Measurements from ENCODE around the gene SCARB1. TPM values are rescaled to one million over a fixed set of nuclear protein-coding genes. Genes with fewer than 3 reads are reported as not detected.

The SCARB1 gene
- total RNA-seq, 1 experiment from 2014 or later = 106 TPM

GRCh38 chr12:124816295-124816854 lies 47.3 kb downstream of the SCARB1 start:
- Histone ChIP-seq H3K36me3 (ENCODE audit: control insufficient read depth, insufficient read depth, low read length) (peaks cover 4% of the 10 kb centered on the region; the same call in 1 of the 2 replicates), H3K4me1 (peaks cover 9% of the 10 kb centered on the region), H3K9me3 (no peaks in the 10 kb centered on the region), H3K4me3 (ENCODE audit: low read depth, low read length) (no peak overlapping the region), H3K27me3 (replicated peaks; ENCODE audit: control insufficient read depth, insufficient read depth, low read length) (no peaks in the 10 kb centered on the region)
- no peaks in the 10 kb centered on the region for H3K9me3 Mint-ChIP-seq (ENCODE audit: unreplicated experiment)
- H3K4me3 Mint-ChIP-seq (ENCODE audit: unreplicated experiment) = no peak overlapping the region
- ChIA-PET POLR2A (no interaction called here), CTCF (no interaction called here)
- no TSS peak for BruUV-seq (replicated peaks)
- H3K27ac Mint-ChIP-seq (ENCODE audit: unreplicated experiment) = no peak overlapping the region
- intact Hi-C loops (cut with micrococcal nuclease; ENCODE audit: unreplicated experiment) = no loop called here
- no peaks in the 10 kb centered on the region for H3K27me3 Mint-ChIP-seq (ENCODE audit: insufficient read depth, unreplicated experiment)
- DNase-seq = no peak
- peaks cover 5% of the 10 kb centered on the region for H3K4me1 Mint-ChIP-seq (ENCODE audit: low read depth, unreplicated experiment)
- TF ChIP-seq, protein P1, sequence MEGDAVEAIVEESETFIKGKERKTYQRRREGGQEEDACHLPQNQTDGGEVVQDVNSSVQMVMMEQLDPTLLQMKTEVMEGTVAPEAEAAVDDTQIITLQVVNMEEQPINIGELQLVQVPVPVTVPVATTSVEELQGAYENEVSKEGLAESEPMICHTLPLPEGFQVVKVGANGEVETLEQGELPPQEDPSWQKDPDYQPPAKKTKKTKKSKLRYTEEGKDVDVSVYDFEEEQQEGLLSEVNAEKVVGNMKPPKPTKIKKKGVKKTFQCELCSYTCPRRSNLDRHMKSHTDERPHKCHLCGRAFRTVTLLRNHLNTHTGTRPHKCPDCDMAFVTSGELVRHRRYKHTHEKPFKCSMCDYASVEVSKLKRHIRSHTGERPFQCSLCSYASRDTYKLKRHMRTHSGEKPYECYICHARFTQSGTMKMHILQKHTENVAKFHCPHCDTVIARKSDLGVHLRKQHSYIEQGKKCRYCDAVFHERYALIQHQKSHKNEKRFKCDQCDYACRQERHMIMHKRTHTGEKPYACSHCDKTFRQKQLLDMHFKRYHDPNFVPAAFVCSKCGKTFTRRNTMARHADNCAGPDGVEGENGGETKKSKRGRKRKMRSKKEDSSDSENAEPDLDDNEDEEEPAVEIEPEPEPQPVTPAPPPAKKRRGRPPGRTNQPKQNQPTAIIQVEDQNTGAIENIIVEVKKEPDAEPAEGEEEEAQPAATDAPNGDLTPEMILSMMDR (IDR thresholded peaks at IDR 0.05; ENCODE audit: insufficient read depth in 1 of 2, low read depth in 1 of 2, low read length in 1 of 2, severe bottlenecking in 1 of 2, unreplicated experiment in 1 of 2) = no peak
- H3K36me3 Mint-ChIP-seq (ENCODE audit: insufficient read depth, unreplicated experiment) = peaks cover 59% of the 10 kb centered on the region

GRCh38 chr12:124814741-124815613 lies 48.7 kb downstream of the SCARB1 start:
- no peak for DNase-seq
- no peaks in the 10 kb centered on the region for H3K9me3 ChIP-seq
- TF ChIP-seq, protein P1 (IDR thresholded peaks at IDR 0.05; ENCODE audit: insufficient read depth in 1 of 2, low read depth in 1 of 2, low read length in 1 of 2, severe bottlenecking in 1 of 2, unreplicated experiment in 1 of 2) = no peak
- peaks cover 54% of the 10 kb centered on the region for H3K36me3 Mint-ChIP-seq (ENCODE audit: insufficient read depth, unreplicated experiment)
- POLR2A ChIA-PET = no interaction called here
- no peaks in the 10 kb centered on the region for H3K27me3 Mint-ChIP-seq (ENCODE audit: insufficient read depth, unreplicated experiment)
- H3K4me1 ChIP-seq = no peaks in the 10 kb centered on the region
- peaks cover 4% of the 10 kb centered on the region; the same call in 1 of the 2 replicates for H3K36me3 ChIP-seq (ENCODE audit: control insufficient read depth, insufficient read depth, low read length)
- H3K27me3 ChIP-seq (replicated peaks; ENCODE audit: control insufficient read depth, insufficient read depth, low read length) = no peaks in the 10 kb centered on the region
- H3K4me3 Mint-ChIP-seq (ENCODE audit: unreplicated experiment) = no peak overlapping the region
- no TSS peak for BruUV-seq (replicated peaks)
- no peaks in the 10 kb centered on the region for H3K4me1 Mint-ChIP-seq (ENCODE audit: low read depth, unreplicated experiment)
- CTCF ChIA-PET = no interaction called here
- no peak overlapping the region for H3K4me3 ChIP-seq (ENCODE audit: low read depth, low read length)
- no peak overlapping the region for H3K27ac Mint-ChIP-seq (ENCODE audit: unreplicated experiment)
- no peaks in the 10 kb centered on the region for H3K9me3 Mint-ChIP-seq (ENCODE audit: unreplicated experiment)
- intact Hi-C loops (cut with micrococcal nuclease; ENCODE audit: unreplicated experiment) = no loop called here

GRCh38 chr12:124813782-124814181 lies 49.9 kb downstream of the SCARB1 start:
- H3K27ac Mint-ChIP-seq (ENCODE audit: unreplicated experiment) = no peak overlapping the region
- no peak overlapping the region for H3K4me3 Mint-ChIP-seq (ENCODE audit: unreplicated experiment)
- POLR2A ChIA-PET = no interaction called here
- H3K4me1 ChIP-seq = no peaks in the 10 kb centered on the region
- no peaks in the 10 kb centered on the region for H3K9me3 ChIP-seq
- peaks cover 4% of the 10 kb centered on the region; the same call in 1 of the 2 replicates for H3K36me3 ChIP-seq (ENCODE audit: control insufficient read depth, insufficient read depth, low read length)
- intact Hi-C loops (cut with micrococcal nuclease; ENCODE audit: unreplicated experiment) = no loop called here
- CTCF ChIA-PET = no interaction called here
- no peaks in the 10 kb centered on the region for H3K27me3 ChIP-seq (replicated peaks; ENCODE audit: control insufficient read depth, insufficient read depth, low read length)
- no TSS peak for BruUV-seq (replicated peaks)
- peaks cover 48% of the 10 kb centered on the region for H3K36me3 Mint-ChIP-seq (ENCODE audit: insufficient read depth, unreplicated experiment)
- TF ChIP-seq, protein P1 (IDR thresholded peaks at IDR 0.05; ENCODE audit: insufficient read depth in 1 of 2, low read depth in 1 of 2, low read length in 1 of 2, severe bottlenecking in 1 of 2, unreplicated experiment in 1 of 2) = no peak
- no peaks in the 10 kb centered on the region for H3K27me3 Mint-ChIP-seq (ENCODE audit: insufficient read depth, unreplicated experiment)
- no peak overlapping the region for H3K4me3 ChIP-seq (ENCODE audit: low read depth, low read length)
- no peaks in the 10 kb centered on the region for H3K9me3 Mint-ChIP-seq (ENCODE audit: unreplicated experiment)
- H3K4me1 Mint-ChIP-seq (ENCODE audit: low read depth, unreplicated experiment) = no peaks in the 10 kb centered on the region
- no peak for DNase-seq
